GM12878 (cell line): Measurements from ENCODE around the gene RBM15. TPM values are rescaled to one million over a fixed set of nuclear protein-coding genes. Genes with fewer than 3 reads are reported as not detected.

ENCODE experiments used
- ATAC-seq: fragments of 200-7000 bp; cut with Tn5 transposase; 3 replicates; pipeline ENCODE4 v1.9.1; 2020; ENCODE audit warnings: mild to moderate bottlenecking, moderate library complexity
- BruUV-seq: library from RNA; stranded (reverse); fragments of 400-500 nt; replicated peaks from 2 replicates; lab custom pipeline; 2021; lab: Mats Ljungman, UMichigan
- CTCF ChIA-PET: fragments of 300-600 bp; sonication (Branson Sonifier 250); formaldehyde crosslinking; extraction: SDS; loops from one replicate; lab custom pipeline; 2021; ENCODE audit warnings: inconsistent platforms; lab: Yijun Ruan, JAX
- POLR2A ChIA-PET: fragments of 350-600 bp; formaldehyde crosslinking; extraction: SDS; loops from one replicate; lab custom pipeline; 2021; ENCODE audit warnings: inconsistent platforms; lab: Charles Lee
- RAD21 ChIA-PET: fragments of 300-600 bp; sonication (Branson Sonifier 250); formaldehyde crosslinking; loops from one replicate; lab custom pipeline; 2023; ENCODE audit warnings: antibody characterized with exemption; ENCODE audit not compliant: unreplicated experiment; lab: Charles Lee
- SMC1A ChIA-PET: fragments of 300-600 bp; sonication (Branson Sonifier 250); formaldehyde crosslinking; loops from one replicate; lab custom pipeline; 2023; ENCODE audit not compliant: unreplicated experiment, uncharacterized antibody; lab: Charles Lee
- DNase-seq: peaks from one replicate; pipeline ENCODE4 v3.0.0-alpha.2; 2011; ENCODE audit warnings: low read depth, low spot score
- FAIRE-seq: peaks from 3 replicates; lab custom pipeline; 2011; peaks lifted over from hg19 to GRCh38; lab: Jason Lieb, UNC
- H2AFZ ChIP-seq: 2 replicates; pipeline ENCODE4 v1.6.0; 2011; ENCODE audit warnings: low read depth, low read length, control low read depth; ENCODE audit not compliant: control insufficient read depth
- H3K27ac ChIP-seq: 2 replicates; pipeline ENCODE4 v1.5.1; 2011; ENCODE audit warnings: control low read depth; ENCODE audit not compliant: control insufficient read depth, insufficient read depth
- H3K27me3 ChIP-seq, 2 experiments: replicated peaks in 1 of 2; 2 replicates each; pipeline versions ENCODE4 v1.6.0 to v1.6.1; 2011; ENCODE audit warnings: low read length in 1 of 2; ENCODE audit not compliant: control insufficient read depth in 2 of 2, insufficient read depth in 2 of 2
- H3K36me3 ChIP-seq, 2 experiments: 2 replicates each; pipeline ENCODE4 v1.5.1; 2011; ENCODE audit warnings: low read length in 1 of 2; ENCODE audit not compliant: control insufficient read depth in 2 of 2, insufficient read depth in 2 of 2
- H3K4me1 ChIP-seq: 2 replicates; pipeline ENCODE4 v1.6.1; 2011; ENCODE audit warnings: mild to moderate bottlenecking, low read length, moderate library complexity, mixed read lengths; ENCODE audit not compliant: control insufficient read depth, insufficient read depth
- H3K4me2 ChIP-seq: 2 replicates; pipeline ENCODE4 v1.6.0; 2011; ENCODE audit warnings: control low read depth; ENCODE audit not compliant: control insufficient read depth, insufficient read depth
- H3K4me3 ChIP-seq: fragments of 200-600 bp; sonication (generic); 2 replicates; pipeline ENCODE4 v1.5.1; 2016
- H3K79me2 ChIP-seq: 2 replicates; pipeline ENCODE4 v1.6.0; 2011; ENCODE audit warnings: low read length; ENCODE audit not compliant: control insufficient read depth, insufficient read depth
- H3K9ac ChIP-seq: 2 replicates; pipeline ENCODE4 v1.8.0; 2011; ENCODE audit warnings: low read length, control low read depth, mixed read lengths; ENCODE audit not compliant: control insufficient read depth, insufficient read depth
- H3K9me3 ChIP-seq: replicated peaks from 3 replicates; pipeline ENCODE4 v1.5.1; 2011; ENCODE audit warnings: mild to moderate bottlenecking, low read length; ENCODE audit not compliant: control insufficient read depth, insufficient read depth
- H4K20me1 ChIP-seq: 2 replicates; pipeline ENCODE4 v1.6.0; 2011; ENCODE audit not compliant: control insufficient read depth, insufficient read depth
- BHLHE40 ChIP-seq, 2 experiments: fragments of 450-650 bp in 1 of 2; IDR thresholded peaks; 2 replicates each; pipeline ENCODE4 v1.6.1; 2011 to 2017; ENCODE audit warnings: low read depth in 2 of 2, borderline replicate concordance in 1 of 2, improper control_type of control experiment in 1 of 2, low read length in 1 of 2, mild to moderate bottlenecking in 1 of 2
- BMI1 ChIP-seq: fragments of 450-650 bp; IDR thresholded peaks from 2 replicates; pipeline ENCODE4 v1.6.1; 2016; ENCODE audit warnings: mild to moderate bottlenecking, moderate library complexity, borderline replicate concordance
- CEBPB ChIP-seq, 2 experiments: fragments of 150-350 bp in 1 of 2; IDR thresholded peaks; 2 replicates each; pipeline ENCODE4 v1.6.1; 2012 to 2014; ENCODE audit warnings: low read depth in 2 of 2, low read length in 2 of 2, borderline replicate concordance in 1 of 2, inconsistent platforms in 1 of 2
- EED ChIP-seq: sonication (generic); IDR thresholded peaks from 2 replicates; pipeline ENCODE4 v1.6.1; 2016; ENCODE audit warnings: antibody characterized with exemption, low read depth
- EGR1 ChIP-seq, 2 experiments: IDR thresholded peaks; 1 replicate in 1 of 2; 2 replicates in 1 of 2; pipeline ENCODE4 v1.6.1; 2011 to 2012; ENCODE audit warnings: low read depth in 2 of 2, low read length in 2 of 2, borderline replicate concordance in 1 of 2, mild to moderate bottlenecking in 1 of 2, moderate library complexity in 1 of 2
- MEF2B ChIP-seq: fragments of 450-650 bp; IDR thresholded peaks from 2 replicates; pipeline ENCODE4 v1.6.1; 2018; ENCODE audit warnings: mild to moderate bottlenecking, moderate library complexity; ENCODE audit not compliant: partially characterized antibody, poor library complexity, severe bottlenecking
- NFYB ChIP-seq: IDR thresholded peaks from 2 replicates; pipeline ENCODE4 v1.6.1; 2011; ENCODE audit warnings: low read depth, mild to moderate bottlenecking, low read length, improper control_type of control experiment, moderate library complexity; ENCODE audit not compliant: insufficient read depth
- NR2C2 ChIP-seq: IDR thresholded peaks from 2 replicates; pipeline ENCODE4 v1.6.1; 2011; ENCODE audit warnings: borderline replicate concordance, low read depth; ENCODE audit not compliant: control insufficient read depth, insufficient read length
- POLR2AphosphoS5 ChIP-seq: IDR thresholded peaks from 2 replicates; pipeline ENCODE4 v1.6.1; 2011; ENCODE audit warnings: mild to moderate bottlenecking, low read length, inconsistent platforms
- RAD51 ChIP-seq: fragments of 450-650 bp; IDR thresholded peaks from 2 replicates; pipeline ENCODE4 v1.6.1; 2016; ENCODE audit warnings: moderate library complexity, mild to moderate bottlenecking, inconsistent platforms
- RBBP5 ChIP-seq: fragments of 200-600 bp; sonication (generic); conservative IDR thresholded peaks from 2 replicates; pipeline ENCODE4 v1.6.1; 2016
- RUNX3 ChIP-seq: IDR thresholded peaks from 2 replicates; pipeline ENCODE4 v1.6.1; 2012; ENCODE audit warnings: low read length, inconsistent platforms
- TCF12 ChIP-seq: IDR thresholded peaks from 2 replicates; pipeline ENCODE4 v1.6.1; 2011; ENCODE audit warnings: low read depth, mild to moderate bottlenecking, low read length
- ZNF24 ChIP-seq: fragments of 450-650 bp; IDR thresholded peaks from 2 replicates; pipeline ENCODE4 v1.6.1; 2017; ENCODE audit warnings: antibody characterized with exemption, mild to moderate bottlenecking
- WGBS: methylation state at CpG from one replicate; pipeline ENCODE4 v1.1.6; 2016; ENCODE audit warnings: low lambda C conversion rate; ENCODE audit not compliant: insufficient replicate concordance, insufficient coverage; ENCODE audit errors: missing lambda C conversion rate; 5-methylcytosine and 5-hydroxymethylcytosine counted together
- in situ Hi-C: fragments of 300-500 bp; cut with MboI; formaldehyde crosslinking; loops from 9 replicates; pipeline ENCODE4 v1.14.3; 2018; ENCODE audit warnings: mixed read lengths
- intact Hi-C: fragments of 100-400 bp; cut with micrococcal nuclease; formaldehyde crosslinking; loops from one replicate; pipeline ENCODE4 v1.14.2; 2022; ENCODE audit not compliant: unreplicated experiment
- polyA plus RNA-seq, 11 experiments: library from polyadenylated mRNA; depleted of rRNA in 4 of 11; unstranded in 6 of 11; stranded (reverse) in 5 of 11; fragments of >200 nt; fragmentation: Nextera tagmentation in 4 of 11; fragmentation: Illumina TruSeq in 1 of 11; extraction: Ambion mirVana in 4 of 11; extraction: Trizol in 1 of 11; gene quantifications; 1 replicate in 1 of 11; 2 replicates in 10 of 11; pipeline versions ENCODE4 v1.2.1 to v1.2.3, GENCODE V29; 2011 to 2016; ENCODE audit warnings: inconsistent platforms in 2 of 11, missing spikeins in 2 of 11, low read depth in 1 of 11
- total RNA-seq, 4 experiments: library from RNA; depleted of rRNA in 3 of 4; stranded (reverse); fragments of >200 nt in 3 of 4; fragmentation: Illumina TruSeq in 1 of 4; extraction: Trizol in 1 of 4; gene quantifications; 2 replicates each; pipeline versions ENCODE4 v1.2.1 to v1.2.3, GENCODE V29; 2013 to 2021
- TF ChIP-seq, protein P1 (sequence below): fragments of 150-350 bp; IDR thresholded peaks from 2 replicates; pipeline ENCODE4 v1.6.1; 2016; ENCODE audit warnings: low read depth, low read length
- TF ChIP-seq, protein P2 (sequence below): fragments of 450-650 bp; IDR thresholded peaks from 2 replicates; pipeline ENCODE4 v1.6.1; 2017; ENCODE audit warnings: mild to moderate bottlenecking

The RBM15 gene
- total and polyA plus RNA-seq, 10 of the 15 experiments (the other 5 are each of a cell fraction or from before 2014, with no cell fraction given), result 3.1 to 63.2 (median 26.7) TPM

- TF ChIP-seq EGR1 (IDR thresholded peaks at IDR 0.05; ENCODE audit: borderline replicate concordance in 1 of 2, low read depth in 2 of 2, low read length in 2 of 2) (no peak), RAD51 (no peak), NFYB (no peak), MEF2B (no peak), BMI1 (no peak), BHLHE40 (IDR thresholded peaks at IDR 0.05; ENCODE audit: borderline replicate concordance in 1 of 2, low read depth in 2 of 2, low read length in 1 of 2) (no peak), RUNX3 (no peak), CEBPB (IDR thresholded peaks at IDR 0.05; ENCODE audit: borderline replicate concordance in 1 of 2, low read depth in 2 of 2, low read length in 2 of 2) (no peak), ZNF24 (no peak), POLR2AphosphoS5 (no peak), RBBP5 (no peak), NR2C2 (no peak), TCF12 (no peak), EED (no peak)
- TF ChIP-seq, protein P1, sequence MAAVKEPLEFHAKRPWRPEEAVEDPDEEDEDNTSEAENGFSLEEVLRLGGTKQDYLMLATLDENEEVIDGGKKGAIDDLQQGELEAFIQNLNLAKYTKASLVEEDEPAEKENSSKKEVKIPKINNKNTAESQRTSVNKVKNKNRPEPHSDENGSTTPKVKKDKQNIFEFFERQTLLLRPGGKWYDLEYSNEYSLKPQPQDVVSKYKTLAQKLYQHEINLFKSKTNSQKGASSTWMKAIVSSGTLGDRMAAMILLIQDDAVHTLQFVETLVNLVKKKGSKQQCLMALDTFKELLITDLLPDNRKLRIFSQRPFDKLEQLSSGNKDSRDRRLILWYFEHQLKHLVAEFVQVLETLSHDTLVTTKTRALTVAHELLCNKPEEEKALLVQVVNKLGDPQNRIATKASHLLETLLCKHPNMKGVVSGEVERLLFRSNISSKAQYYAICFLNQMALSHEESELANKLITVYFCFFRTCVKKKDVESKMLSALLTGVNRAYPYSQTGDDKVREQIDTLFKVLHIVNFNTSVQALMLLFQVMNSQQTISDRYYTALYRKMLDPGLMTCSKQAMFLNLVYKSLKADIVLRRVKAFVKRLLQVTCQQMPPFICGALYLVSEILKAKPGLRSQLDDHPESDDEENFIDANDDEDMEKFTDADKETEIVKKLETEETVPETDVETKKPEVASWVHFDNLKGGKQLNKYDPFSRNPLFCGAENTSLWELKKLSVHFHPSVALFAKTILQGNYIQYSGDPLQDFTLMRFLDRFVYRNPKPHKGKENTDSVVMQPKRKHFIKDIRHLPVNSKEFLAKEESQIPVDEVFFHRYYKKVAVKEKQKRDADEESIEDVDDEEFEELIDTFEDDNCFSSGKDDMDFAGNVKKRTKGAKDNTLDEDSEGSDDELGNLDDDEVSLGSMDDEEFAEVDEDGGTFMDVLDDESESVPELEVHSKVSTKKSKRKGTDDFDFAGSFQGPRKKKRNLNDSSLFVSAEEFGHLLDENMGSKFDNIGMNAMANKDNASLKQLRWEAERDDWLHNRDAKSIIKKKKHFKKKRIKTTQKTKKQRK, result no peak
- TF ChIP-seq, protein P2, sequence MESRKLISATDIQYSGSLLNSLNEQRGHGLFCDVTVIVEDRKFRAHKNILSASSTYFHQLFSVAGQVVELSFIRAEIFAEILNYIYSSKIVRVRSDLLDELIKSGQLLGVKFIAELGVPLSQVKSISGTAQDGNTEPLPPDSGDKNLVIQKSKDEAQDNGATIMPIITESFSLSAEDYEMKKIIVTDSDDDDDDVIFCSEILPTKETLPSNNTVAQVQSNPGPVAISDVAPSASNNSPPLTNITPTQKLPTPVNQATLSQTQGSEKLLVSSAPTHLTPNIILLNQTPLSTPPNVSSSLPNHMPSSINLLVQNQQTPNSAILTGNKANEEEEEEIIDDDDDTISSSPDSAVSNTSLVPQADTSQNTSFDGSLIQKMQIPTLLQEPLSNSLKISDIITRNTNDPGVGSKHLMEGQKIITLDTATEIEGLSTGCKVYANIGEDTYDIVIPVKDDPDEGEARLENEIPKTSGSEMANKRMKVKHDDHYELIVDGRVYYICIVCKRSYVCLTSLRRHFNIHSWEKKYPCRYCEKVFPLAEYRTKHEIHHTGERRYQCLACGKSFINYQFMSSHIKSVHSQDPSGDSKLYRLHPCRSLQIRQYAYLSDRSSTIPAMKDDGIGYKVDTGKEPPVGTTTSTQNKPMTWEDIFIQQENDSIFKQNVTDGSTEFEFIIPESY, result no peak
- BruUV-seq, result no TSS peak
- Histone ChIP-seq H4K20me1 (no peaks in the 10 kb centered on the region), H3K36me3 (no peaks in the 10 kb centered on the region), H3K9me3 (no peaks in the 10 kb centered on the region), H3K4me1 (no peaks in the 10 kb centered on the region), H3K27ac (no peak overlapping the region), H3K4me2 (no peak overlapping the region), H2AFZ (no peak overlapping the region), H3K79me2 (peaks cover 16% of the 10 kb centered on the region), H3K27me3 (no peaks in the 10 kb centered on the region), H3K9ac (no peak overlapping the region), H3K4me3 (no peak overlapping the region)
- ChIA-PET SMC1A (interaction anchor here (1.9 to 8.4 kb wide), 5 partner anchors 14 to 127 kb away, joined by 10 to 46 read pairs (median 21); partner anchors contain the start of gene KCNC4), POLR2A (interaction anchor here (1.1 kb wide), 1 partner anchor 48 kb away, joined by 3 read pairs; no protein-coding TSS in a partner anchor), CTCF (interaction anchor here (0.6 to 8.5 kb wide), 15 partner anchors 9 to 300 kb away, joined by 3 to 62 read pairs (median 3); partner anchors contain the start of genes KCNC4 and STRIP1), RAD21 (interaction anchor here (0.7 to 7.4 kb wide), 2 partner anchors 73 to 126 kb away, joined by 3 to 80 read pairs; partner anchors contain the start of gene KCNC4)
- intact Hi-C loops, result loop anchor here (5.0 to 10.0 kb wide), 2 partner anchors 910 to 1267 kb away; partner anchors contain the start of gene PSMA5
- FAIRE-seq (no peak), ATAC-seq (no peak), DNase-seq (no peak)
- 50% methylated on average over 1 of the region's 1 CpG for WGBS
- in situ Hi-C loops, result no loop called here
Measured at GRCh38 chr1:110335265-110335664, 3.9 kb upstream of the RBM15 start.
